ENCODE measurements around the gene ATRIP.
A peak's percentile ranks its signal among the peaks of the same experiment; 100 is the strongest.

The ATRIP gene

GRCh38 chr3:48425281-48425812 is 21.2 kb upstream of the ATRIP start:
- DNase-seq = no peak

GRCh38 chr3:48426401-48426909 is 20.1 kb upstream of the ATRIP start:
- no peak for DNase-seq

- DNase-seq = no peak
These were observed 19.4 kb upstream of the ATRIP start for GRCh38 chr3:48426944-48427629.

GRCh38 chr3:48427630-48427962 is 18.9 kb upstream of the ATRIP start:
- DNase-seq = no peak

- DNase-seq = no peak
These were observed 18.4 kb upstream of the ATRIP start for GRCh38 chr3:48428088-48428571.

GRCh38 chr3:48428572-48429316 is 17.8 kb upstream of the ATRIP start:
- no peak for DNase-seq

- peak; percentile 44 for DNase-seq
These were observed 17.1 kb upstream of the ATRIP start for GRCh38 chr3:48429317-48429959.

- DNase-seq = no peak
These were observed 16.4 kb upstream of the ATRIP start, which contains the start of gene PLXNB1 for GRCh38 chr3:48429960-48430707. Gene PLXNB1 (minus strand): TSS chr3:48430086. CDS start chr3:48424611, 5,475 bp downstream.

GRCh38 chr3:48430708-48431101 is 15.8 kb upstream of the ATRIP start:
- DNase-seq = no peak

- DNase-seq = no peak
These were observed 15.1 kb upstream of the ATRIP start for GRCh38 chr3:48431224-48432029.

GRCh38 chr3:48432411-48433371 is 13.8 kb upstream of the ATRIP start:
- no peak for DNase-seq

- DNase-seq = no peak
These were observed 12.9 kb upstream of the ATRIP start for GRCh38 chr3:48433472-48434118.

- DNase-seq = no peak
These were observed 11.8 kb upstream of the ATRIP start for GRCh38 chr3:48434591-48435222.

- DNase-seq = no peak
These were observed 11.3 kb upstream of the ATRIP start for GRCh38 chr3:48435223-48435595.

- peak; percentile 77 for DNase-seq
These were observed 10.6 kb upstream of the ATRIP start for GRCh38 chr3:48435774-48436476.

GRCh38 chr3:48436477-48436787 is 10.1 kb upstream of the ATRIP start:
- DNase-seq = no peak

- no peak for DNase-seq
These were observed 9.7 kb upstream of the ATRIP start for GRCh38 chr3:48436855-48437254.

GRCh38 chr3:48437812-48438211 is 8.7 kb upstream of the ATRIP start:
- no peak for DNase-seq
